HCT116 (cell line): ENCODE data around the gene MEIS1. TPM values are rescaled to one million over a fixed set of nuclear protein-coding genes. Genes with fewer than 3 reads are reported as not detected.

Experiments used
- ATAC-seq: fragments of 200-7000 bp; cut with Tn5 transposase; 2 replicates; pipeline ENCODE4 v1.9.1; 2020; ENCODE audit warnings: mild to moderate bottlenecking, moderate library complexity
- BruUV-seq: library from RNA; stranded (reverse); fragments of 400-500 nt; replicated peaks from 2 replicates; lab custom pipeline; 2021; lab: Mats Ljungman, UMichigan
- CTCF ChIA-PET: fragments of 300-600 bp; sonication (Branson Sonifier 250); formaldehyde crosslinking; loops from one replicate; lab custom pipeline; 2021; ENCODE audit warnings: antibody characterized with exemption; lab: Charles Lee
- POLR2A ChIA-PET: fragments of 300-600, 350-600 bp; sonication (Branson Sonifier 250); formaldehyde crosslinking; loops from one replicate; lab custom pipeline; 2021; ENCODE audit warnings: antibody characterized with exemption; lab: Charles Lee
- RAD21 ChIA-PET, 2 experiments: fragments of 300-600 bp; sonication (Branson Sonifier 250); formaldehyde crosslinking; loops; one replicate each; lab custom pipeline; 2023; ENCODE audit warnings: low total read pairs in 2 of 2; ENCODE audit not compliant: uncharacterized antibody in 2 of 2, unreplicated experiment in 2 of 2, low non-redundant PET in 1 of 2; lab: Charles Lee
- DNase-seq: peaks from one replicate; pipeline ENCODE4 v3.0.0-alpha.2; 2010; ENCODE audit warnings: low read depth, low spot score
- H2AFZ ChIP-seq: fragments of 200-600 bp; shearing (Covaris generic), sonication (generic); 2 replicates; pipeline ENCODE4 v1.6.1; 2017; ENCODE audit warnings: low read depth, mixed run types, mixed read lengths, antibody characterized with exemption, low read length; ENCODE audit not compliant: poor library complexity, severe bottlenecking
- H3K27ac ChIP-seq: 2 replicates; pipeline ENCODE4 v1.5.1; 2012; ENCODE audit warnings: low read depth, low read length
- H3K27me3 ChIP-seq: fragments of 200-600 bp; sonication (generic); 2 replicates; pipeline ENCODE4 v1.6.1; 2016; ENCODE audit warnings: mixed run types, low read length, mixed read lengths; ENCODE audit not compliant: insufficient read depth
- H3K36me3 ChIP-seq, 2 experiments: fragments of 200-500 bp in 1 of 2; fragments of 200-600 bp in 1 of 2; sonication (Bioruptor generic) in 1 of 2; sonication (generic) in 1 of 2; 2 replicates each; pipeline versions ENCODE4 v1.5.1 to v1.6.1; 2014 to 2016; ENCODE audit warnings: low read length in 2 of 2, inconsistent platforms in 1 of 2, mixed read lengths in 1 of 2, mixed run types in 1 of 2; ENCODE audit not compliant: insufficient read depth in 2 of 2, control insufficient read depth in 1 of 2
- H3K4me1 ChIP-seq, 2 experiments: fragments of 200-600 bp in 1 of 2; sonication (generic) in 1 of 2; 2 replicates each; pipeline versions ENCODE4 v1.5.1 to v1.6.1; 2012 to 2017; ENCODE audit warnings: low read length in 2 of 2, inconsistent platforms in 1 of 2, mild to moderate bottlenecking in 1 of 2, mixed read lengths in 1 of 2, mixed run types in 1 of 2, moderate library complexity in 1 of 2; ENCODE audit not compliant: insufficient read depth in 2 of 2, control insufficient read depth in 1 of 2
- H3K4me2 ChIP-seq: fragments of 200-600 bp; sonication (generic); 2 replicates; pipeline ENCODE4 v1.6.1; 2017; ENCODE audit warnings: mixed run types, low read length, mixed read lengths
- H3K4me3 ChIP-seq, 2 experiments: fragments of 200-600 bp in 1 of 2; sonication (generic) in 1 of 2; replicated peaks in 1 of 2; 2 replicates each; pipeline ENCODE4 v1.5.1; 2011 to 2016; ENCODE audit warnings: low read length in 2 of 2, control low read depth in 1 of 2, low read depth in 1 of 2, mild to moderate bottlenecking in 1 of 2, mixed read lengths in 1 of 2, mixed run types in 1 of 2
- H3K79me2 ChIP-seq: fragments of 200-600 bp; sonication (generic); 2 replicates; pipeline ENCODE4 v1.6.1; 2017; ENCODE audit warnings: mild to moderate bottlenecking, mixed run types, low read length, moderate library complexity, mixed read lengths; ENCODE audit not compliant: insufficient read depth
- H3K9ac ChIP-seq: fragments of 200-600 bp; sonication (generic); 2 replicates; pipeline ENCODE4 v1.6.1; 2016; ENCODE audit warnings: low read length, mixed read lengths
- H3K9me2 ChIP-seq: fragments of 200-600 bp; sonication (generic), shearing (Covaris generic); 2 replicates; pipeline ENCODE4 v1.6.1; 2017; ENCODE audit warnings: mixed run types, mild to moderate bottlenecking, moderate library complexity; ENCODE audit not compliant: insufficient read depth
- H3K9me3 ChIP-seq, 2 experiments: fragments of 200-500 bp in 1 of 2; fragments of 200-600 bp in 1 of 2; sonication (Bioruptor generic) in 1 of 2; sonication (generic) in 1 of 2; 2 replicates each; pipeline ENCODE4 v1.6.1; 2014 to 2017; ENCODE audit warnings: low read length in 2 of 2, mixed read lengths in 2 of 2, inconsistent platforms in 1 of 2, low read depth in 1 of 2, mild to moderate bottlenecking in 1 of 2, mixed run types in 1 of 2, moderate library complexity in 1 of 2; ENCODE audit not compliant: control insufficient read depth in 1 of 2, insufficient read depth in 1 of 2
- H4K20me1 ChIP-seq: fragments of 200-600 bp; sonication (generic), shearing (Covaris generic); 2 replicates; pipeline ENCODE4 v1.6.1; 2017; ENCODE audit warnings: mixed run types, mild to moderate bottlenecking, moderate library complexity; ENCODE audit not compliant: insufficient read depth
- CBX3 ChIP-seq: IDR thresholded peaks from 2 replicates; pipeline ENCODE4 v1.6.1; 2012; ENCODE audit warnings: low read depth
- CEBPB ChIP-seq: IDR thresholded peaks from 2 replicates; pipeline ENCODE4 v1.6.1; 2012; ENCODE audit warnings: low read depth
- ELF1 ChIP-seq: IDR thresholded peaks from 2 replicates; pipeline ENCODE4 v1.6.1; 2012; ENCODE audit warnings: low read depth, borderline replicate concordance
- EZH2phosphoT487 ChIP-seq: fragments of 200-600 bp; IDR thresholded peaks from 2 replicates; pipeline ENCODE4 v1.6.1; 2018; ENCODE audit warnings: antibody characterized with exemption, borderline replicate concordance
- JUND ChIP-seq: IDR thresholded peaks from 2 replicates; pipeline ENCODE4 v1.6.1; 2012
- POLR2AphosphoS5 ChIP-seq: IDR thresholded peaks from 2 replicates; pipeline ENCODE4 v1.6.1; 2011; ENCODE audit warnings: mild to moderate bottlenecking, low read depth, low read length, moderate library complexity
- RAD21 ChIP-seq: IDR thresholded peaks from 2 replicates; pipeline ENCODE4 v1.6.1; 2012; ENCODE audit warnings: low read depth, mild to moderate bottlenecking
- SIN3A ChIP-seq: IDR thresholded peaks from 2 replicates; pipeline ENCODE4 v1.6.1; 2012; ENCODE audit warnings: low read depth
- SP1 ChIP-seq: IDR thresholded peaks from 2 replicates; pipeline ENCODE4 v1.6.1; 2012; ENCODE audit warnings: low read depth
- SRF ChIP-seq: IDR thresholded peaks from 2 replicates; pipeline ENCODE4 v1.6.1; 2012; ENCODE audit warnings: low read depth
- TCF7L2 ChIP-seq: IDR thresholded peaks from 2 replicates; pipeline ENCODE4 v1.7.0; 2011; ENCODE audit warnings: borderline replicate concordance, inconsistent platforms; ENCODE audit not compliant: insufficient read depth, insufficient read length; ENCODE audit errors: extremely low read depth
- YY1 ChIP-seq: IDR thresholded peaks from 2 replicates; pipeline ENCODE4 v1.6.1; 2011; ENCODE audit warnings: low read length, low read depth, moderate library complexity, mild to moderate bottlenecking; ENCODE audit not compliant: insufficient replicate concordance; ENCODE audit errors: extremely low read depth
- ZNF274 ChIP-seq: fragments of 200-500 bp; sonication (Bioruptor generic); IDR thresholded peaks from 2 replicates; pipeline ENCODE4 v1.6.1; 2014; ENCODE audit warnings: mild to moderate bottlenecking, low read depth, low read length, inconsistent platforms
- intact Hi-C: fragments of 100-400 bp; cut with micrococcal nuclease; formaldehyde crosslinking; loops from 2 replicates; pipeline ENCODE4 v1.10.0; 2022
- total RNA-seq: library from RNA; stranded (reverse); gene quantifications from one replicate; pipeline ENCODE4 v1.2.1, GENCODE V29; 2021; ENCODE audit not compliant: unreplicated experiment
- TF ChIP-seq, protein P1 (sequence below): IDR thresholded peaks from 2 replicates; pipeline ENCODE4 v1.6.1; 2012
- TF ChIP-seq, protein P2 (sequence below): IDR thresholded peaks from 2 replicates; pipeline ENCODE4 v1.6.1; 2012
- TF ChIP-seq, protein P3 (sequence below), 3 experiments: fragments of 200-600 bp in 1 of 3; sonication (generic) in 1 of 3; IDR thresholded peaks in 2 of 3; conservative IDR thresholded peaks in 1 of 3; 2 replicates each; pipeline ENCODE4 v1.5.1; 2012 to 2017; ENCODE audit warnings: low read depth in 2 of 3, low read length in 2 of 3, antibody characterized with exemption in 1 of 3, borderline replicate concordance in 1 of 3, control low read depth in 1 of 3, mild to moderate bottlenecking in 1 of 3, mixed read lengths in 1 of 3, mixed run types in 1 of 3, moderate library complexity in 1 of 3; ENCODE audit not compliant: insufficient read depth in 1 of 3
- TF ChIP-seq, protein P4 (sequence below): IDR thresholded peaks from 2 replicates; pipeline ENCODE4 v1.6.1; 2012; ENCODE audit warnings: low read depth
- TF ChIP-seq, protein P5 (sequence below): IDR thresholded peaks from 2 replicates; pipeline ENCODE4 v1.6.1; 2011; ENCODE audit warnings: mild to moderate bottlenecking, low read length, moderate library complexity; ENCODE audit not compliant: insufficient replicate concordance; ENCODE audit errors: extremely low read depth

Gene MEIS1
- total RNA-seq, 1 experiment from 2014 or later = 0.32 TPM

DNA sequence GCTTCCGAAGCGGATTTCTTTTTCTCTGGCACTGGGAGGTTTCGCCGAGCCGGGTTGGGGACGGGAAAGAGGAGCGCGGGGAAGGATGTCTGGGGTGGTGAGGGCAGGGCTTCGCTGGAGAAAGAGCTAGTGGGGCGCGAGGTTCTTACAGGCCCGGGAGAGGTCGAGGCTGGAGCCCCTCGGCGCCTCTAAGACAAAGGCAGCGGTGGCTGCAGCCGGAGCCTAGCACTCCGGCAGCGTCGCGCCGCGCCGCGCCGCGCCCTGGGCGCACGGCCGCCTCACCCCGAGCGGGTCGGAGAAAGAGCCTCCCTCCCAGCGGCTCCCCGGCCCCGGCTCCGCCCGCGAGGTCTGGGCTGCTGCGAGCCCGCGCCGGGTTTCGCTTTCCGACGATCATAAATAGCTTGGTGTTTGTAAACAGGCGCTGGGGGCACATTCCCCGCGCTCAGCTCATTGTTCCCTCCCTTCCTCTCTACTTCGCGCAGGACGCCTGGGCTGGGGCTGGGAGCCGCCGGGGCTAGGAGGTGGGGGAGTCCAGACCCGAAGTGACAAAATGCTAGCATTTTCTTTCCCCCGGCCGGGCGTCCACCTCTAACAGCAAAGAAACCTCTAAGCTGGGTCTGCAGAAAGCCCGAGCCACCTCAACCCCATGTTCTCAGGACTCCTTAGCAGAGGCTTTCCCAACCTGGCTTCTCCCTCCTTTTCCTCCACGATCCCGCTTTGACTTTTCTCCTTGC, 813 bp upstream of the MEIS1 start:
- CTCF ChIA-PET = no interaction called here

More for the DNA sequence above, 813 bp upstream of the MEIS1 start:
- H3K4me2 ChIP-seq = no peak overlapping the region
- POLR2A ChIA-PET = no interaction called here
- no peak for DNase-seq
- H3K27me3 ChIP-seq = no peaks in the 10 kb centered on the region
- no peak overlapping the region for H3K4me3 ChIP-seq
- TF ChIP-seq, protein P1, sequence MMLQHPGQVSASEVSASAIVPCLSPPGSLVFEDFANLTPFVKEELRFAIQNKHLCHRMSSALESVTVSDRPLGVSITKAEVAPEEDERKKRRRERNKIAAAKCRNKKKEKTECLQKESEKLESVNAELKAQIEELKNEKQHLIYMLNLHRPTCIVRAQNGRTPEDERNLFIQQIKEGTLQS = no peak
- TF ChIP-seq RAD21 (no peak), CEBPB (no peak), CBX3 (no peak), ZNF274 (no peak), SRF (no peak), SP1 (no peak), ELF1 (no peak), POLR2AphosphoS5 (no peak), YY1 (no peak), SIN3A (no peak), EZH2phosphoT487 (no peak), TCF7L2 (no peak), JUND (no peak)
- TF ChIP-seq, protein P2, sequence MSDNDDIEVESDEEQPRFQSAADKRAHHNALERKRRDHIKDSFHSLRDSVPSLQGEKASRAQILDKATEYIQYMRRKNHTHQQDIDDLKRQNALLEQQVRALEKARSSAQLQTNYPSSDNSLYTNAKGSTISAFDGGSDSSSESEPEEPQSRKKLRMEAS = no peak
- TF ChIP-seq, protein P3, sequence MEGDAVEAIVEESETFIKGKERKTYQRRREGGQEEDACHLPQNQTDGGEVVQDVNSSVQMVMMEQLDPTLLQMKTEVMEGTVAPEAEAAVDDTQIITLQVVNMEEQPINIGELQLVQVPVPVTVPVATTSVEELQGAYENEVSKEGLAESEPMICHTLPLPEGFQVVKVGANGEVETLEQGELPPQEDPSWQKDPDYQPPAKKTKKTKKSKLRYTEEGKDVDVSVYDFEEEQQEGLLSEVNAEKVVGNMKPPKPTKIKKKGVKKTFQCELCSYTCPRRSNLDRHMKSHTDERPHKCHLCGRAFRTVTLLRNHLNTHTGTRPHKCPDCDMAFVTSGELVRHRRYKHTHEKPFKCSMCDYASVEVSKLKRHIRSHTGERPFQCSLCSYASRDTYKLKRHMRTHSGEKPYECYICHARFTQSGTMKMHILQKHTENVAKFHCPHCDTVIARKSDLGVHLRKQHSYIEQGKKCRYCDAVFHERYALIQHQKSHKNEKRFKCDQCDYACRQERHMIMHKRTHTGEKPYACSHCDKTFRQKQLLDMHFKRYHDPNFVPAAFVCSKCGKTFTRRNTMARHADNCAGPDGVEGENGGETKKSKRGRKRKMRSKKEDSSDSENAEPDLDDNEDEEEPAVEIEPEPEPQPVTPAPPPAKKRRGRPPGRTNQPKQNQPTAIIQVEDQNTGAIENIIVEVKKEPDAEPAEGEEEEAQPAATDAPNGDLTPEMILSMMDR (IDR thresholded peaks at IDR 0.05 in 2 of 3, conservative IDR thresholded peaks at IDR 0.05 in 1 of 3; ENCODE audit: borderline replicate concordance in 1 of 3, insufficient read depth in 1 of 3, low read depth in 2 of 3, low read length in 2 of 3) = no peak
- TF ChIP-seq, protein P4, sequence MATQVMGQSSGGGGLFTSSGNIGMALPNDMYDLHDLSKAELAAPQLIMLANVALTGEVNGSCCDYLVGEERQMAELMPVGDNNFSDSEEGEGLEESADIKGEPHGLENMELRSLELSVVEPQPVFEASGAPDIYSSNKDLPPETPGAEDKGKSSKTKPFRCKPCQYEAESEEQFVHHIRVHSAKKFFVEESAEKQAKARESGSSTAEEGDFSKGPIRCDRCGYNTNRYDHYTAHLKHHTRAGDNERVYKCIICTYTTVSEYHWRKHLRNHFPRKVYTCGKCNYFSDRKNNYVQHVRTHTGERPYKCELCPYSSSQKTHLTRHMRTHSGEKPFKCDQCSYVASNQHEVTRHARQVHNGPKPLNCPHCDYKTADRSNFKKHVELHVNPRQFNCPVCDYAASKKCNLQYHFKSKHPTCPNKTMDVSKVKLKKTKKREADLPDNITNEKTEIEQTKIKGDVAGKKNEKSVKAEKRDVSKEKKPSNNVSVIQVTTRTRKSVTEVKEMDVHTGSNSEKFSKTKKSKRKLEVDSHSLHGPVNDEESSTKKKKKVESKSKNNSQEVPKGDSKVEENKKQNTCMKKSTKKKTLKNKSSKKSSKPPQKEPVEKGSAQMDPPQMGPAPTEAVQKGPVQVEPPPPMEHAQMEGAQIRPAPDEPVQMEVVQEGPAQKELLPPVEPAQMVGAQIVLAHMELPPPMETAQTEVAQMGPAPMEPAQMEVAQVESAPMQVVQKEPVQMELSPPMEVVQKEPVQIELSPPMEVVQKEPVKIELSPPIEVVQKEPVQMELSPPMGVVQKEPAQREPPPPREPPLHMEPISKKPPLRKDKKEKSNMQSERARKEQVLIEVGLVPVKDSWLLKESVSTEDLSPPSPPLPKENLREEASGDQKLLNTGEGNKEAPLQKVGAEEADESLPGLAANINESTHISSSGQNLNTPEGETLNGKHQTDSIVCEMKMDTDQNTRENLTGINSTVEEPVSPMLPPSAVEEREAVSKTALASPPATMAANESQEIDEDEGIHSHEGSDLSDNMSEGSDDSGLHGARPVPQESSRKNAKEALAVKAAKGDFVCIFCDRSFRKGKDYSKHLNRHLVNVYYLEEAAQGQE = no peak
- TF ChIP-seq, protein P5, sequence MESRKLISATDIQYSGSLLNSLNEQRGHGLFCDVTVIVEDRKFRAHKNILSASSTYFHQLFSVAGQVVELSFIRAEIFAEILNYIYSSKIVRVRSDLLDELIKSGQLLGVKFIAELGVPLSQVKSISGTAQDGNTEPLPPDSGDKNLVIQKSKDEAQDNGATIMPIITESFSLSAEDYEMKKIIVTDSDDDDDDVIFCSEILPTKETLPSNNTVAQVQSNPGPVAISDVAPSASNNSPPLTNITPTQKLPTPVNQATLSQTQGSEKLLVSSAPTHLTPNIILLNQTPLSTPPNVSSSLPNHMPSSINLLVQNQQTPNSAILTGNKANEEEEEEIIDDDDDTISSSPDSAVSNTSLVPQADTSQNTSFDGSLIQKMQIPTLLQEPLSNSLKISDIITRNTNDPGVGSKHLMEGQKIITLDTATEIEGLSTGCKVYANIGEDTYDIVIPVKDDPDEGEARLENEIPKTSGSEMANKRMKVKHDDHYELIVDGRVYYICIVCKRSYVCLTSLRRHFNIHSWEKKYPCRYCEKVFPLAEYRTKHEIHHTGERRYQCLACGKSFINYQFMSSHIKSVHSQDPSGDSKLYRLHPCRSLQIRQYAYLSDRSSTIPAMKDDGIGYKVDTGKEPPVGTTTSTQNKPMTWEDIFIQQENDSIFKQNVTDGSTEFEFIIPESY = no peak
- TF ChIP-seq, all 23 proteins: peak for 0
- Histone ChIP-seq H3K79me2 (no peaks in the 10 kb centered on the region), H3K9me2 (no peaks in the 10 kb centered on the region), H3K9me3 (no peaks in the 10 kb centered on the region), H3K36me3 (no peaks in the 10 kb centered on the region), H3K4me1 (no peaks in the 10 kb centered on the region), H3K9ac (no peak overlapping the region), H2AFZ (no peak overlapping the region), H3K27ac (no peak overlapping the region), H4K20me1 (no peaks in the 10 kb centered on the region)
- ATAC-seq = no peak
- RAD21 ChIA-PET = no interaction called here
- BruUV-seq = no TSS peak
- intact Hi-C loops = no loop called here
